Measurements from ENCODE around the gene DNAH10.

DNA sequence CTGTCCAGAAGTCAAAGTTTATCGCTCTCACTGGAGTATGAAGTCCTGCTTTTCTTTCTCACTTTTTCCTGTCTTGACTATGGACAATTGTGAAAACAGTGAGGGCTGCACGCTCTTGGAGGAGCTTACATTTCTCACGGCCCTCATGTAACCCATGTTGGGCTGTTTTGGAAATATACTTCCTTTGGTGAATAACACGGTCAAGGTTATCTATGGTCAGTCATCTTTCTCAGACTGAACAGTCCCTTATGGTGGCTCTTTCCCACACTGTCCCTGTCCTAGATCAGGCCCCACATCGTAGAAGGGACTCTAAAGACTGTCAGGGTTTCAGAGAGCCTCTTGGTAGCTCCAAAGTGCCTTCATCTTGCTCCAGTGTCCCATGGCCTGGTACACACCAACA is 203.3 kb downstream of the DNAH10 start:
- TF ChIP-seq, protein P1, sequence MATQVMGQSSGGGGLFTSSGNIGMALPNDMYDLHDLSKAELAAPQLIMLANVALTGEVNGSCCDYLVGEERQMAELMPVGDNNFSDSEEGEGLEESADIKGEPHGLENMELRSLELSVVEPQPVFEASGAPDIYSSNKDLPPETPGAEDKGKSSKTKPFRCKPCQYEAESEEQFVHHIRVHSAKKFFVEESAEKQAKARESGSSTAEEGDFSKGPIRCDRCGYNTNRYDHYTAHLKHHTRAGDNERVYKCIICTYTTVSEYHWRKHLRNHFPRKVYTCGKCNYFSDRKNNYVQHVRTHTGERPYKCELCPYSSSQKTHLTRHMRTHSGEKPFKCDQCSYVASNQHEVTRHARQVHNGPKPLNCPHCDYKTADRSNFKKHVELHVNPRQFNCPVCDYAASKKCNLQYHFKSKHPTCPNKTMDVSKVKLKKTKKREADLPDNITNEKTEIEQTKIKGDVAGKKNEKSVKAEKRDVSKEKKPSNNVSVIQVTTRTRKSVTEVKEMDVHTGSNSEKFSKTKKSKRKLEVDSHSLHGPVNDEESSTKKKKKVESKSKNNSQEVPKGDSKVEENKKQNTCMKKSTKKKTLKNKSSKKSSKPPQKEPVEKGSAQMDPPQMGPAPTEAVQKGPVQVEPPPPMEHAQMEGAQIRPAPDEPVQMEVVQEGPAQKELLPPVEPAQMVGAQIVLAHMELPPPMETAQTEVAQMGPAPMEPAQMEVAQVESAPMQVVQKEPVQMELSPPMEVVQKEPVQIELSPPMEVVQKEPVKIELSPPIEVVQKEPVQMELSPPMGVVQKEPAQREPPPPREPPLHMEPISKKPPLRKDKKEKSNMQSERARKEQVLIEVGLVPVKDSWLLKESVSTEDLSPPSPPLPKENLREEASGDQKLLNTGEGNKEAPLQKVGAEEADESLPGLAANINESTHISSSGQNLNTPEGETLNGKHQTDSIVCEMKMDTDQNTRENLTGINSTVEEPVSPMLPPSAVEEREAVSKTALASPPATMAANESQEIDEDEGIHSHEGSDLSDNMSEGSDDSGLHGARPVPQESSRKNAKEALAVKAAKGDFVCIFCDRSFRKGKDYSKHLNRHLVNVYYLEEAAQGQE (IDR thresholded peaks at IDR 0.05; ENCODE audit: borderline replicate concordance in 1 of 2, low read depth in 1 of 2, low read length in 2 of 2) = no peak
- no peak for TF ChIP-seq BHLHE40 (IDR thresholded peaks at IDR 0.05; ENCODE audit: low read length)
- TF ChIP-seq, protein P2, sequence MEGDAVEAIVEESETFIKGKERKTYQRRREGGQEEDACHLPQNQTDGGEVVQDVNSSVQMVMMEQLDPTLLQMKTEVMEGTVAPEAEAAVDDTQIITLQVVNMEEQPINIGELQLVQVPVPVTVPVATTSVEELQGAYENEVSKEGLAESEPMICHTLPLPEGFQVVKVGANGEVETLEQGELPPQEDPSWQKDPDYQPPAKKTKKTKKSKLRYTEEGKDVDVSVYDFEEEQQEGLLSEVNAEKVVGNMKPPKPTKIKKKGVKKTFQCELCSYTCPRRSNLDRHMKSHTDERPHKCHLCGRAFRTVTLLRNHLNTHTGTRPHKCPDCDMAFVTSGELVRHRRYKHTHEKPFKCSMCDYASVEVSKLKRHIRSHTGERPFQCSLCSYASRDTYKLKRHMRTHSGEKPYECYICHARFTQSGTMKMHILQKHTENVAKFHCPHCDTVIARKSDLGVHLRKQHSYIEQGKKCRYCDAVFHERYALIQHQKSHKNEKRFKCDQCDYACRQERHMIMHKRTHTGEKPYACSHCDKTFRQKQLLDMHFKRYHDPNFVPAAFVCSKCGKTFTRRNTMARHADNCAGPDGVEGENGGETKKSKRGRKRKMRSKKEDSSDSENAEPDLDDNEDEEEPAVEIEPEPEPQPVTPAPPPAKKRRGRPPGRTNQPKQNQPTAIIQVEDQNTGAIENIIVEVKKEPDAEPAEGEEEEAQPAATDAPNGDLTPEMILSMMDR (CRISPR knock-in tag; IDR thresholded peaks at IDR 0.05) = no peak
- no peak for TF ChIP-seq ZFP37 (CRISPR knock-in tag; IDR thresholded peaks at IDR 0.05; ENCODE audit: borderline replicate concordance)
- TF ChIP-seq PRPF4 (IDR thresholded peaks at IDR 0.05; ENCODE audit: low read depth, low read length, poor library complexity, severe bottlenecking) = no peak
- TF ChIP-seq MAZ (IDR thresholded peaks at IDR 0.05; ENCODE audit: borderline replicate concordance, low read depth, low read length) = no peak
- no peak for TF ChIP-seq MAZ (CRISPR knock-in tag; IDR thresholded peaks at IDR 0.05; ENCODE audit: low read depth)
- TF ChIP-seq ZNF768 (CRISPR knock-in tag; IDR thresholded peaks at IDR 0.05) = no peak
- TF ChIP-seq, protein P3, sequence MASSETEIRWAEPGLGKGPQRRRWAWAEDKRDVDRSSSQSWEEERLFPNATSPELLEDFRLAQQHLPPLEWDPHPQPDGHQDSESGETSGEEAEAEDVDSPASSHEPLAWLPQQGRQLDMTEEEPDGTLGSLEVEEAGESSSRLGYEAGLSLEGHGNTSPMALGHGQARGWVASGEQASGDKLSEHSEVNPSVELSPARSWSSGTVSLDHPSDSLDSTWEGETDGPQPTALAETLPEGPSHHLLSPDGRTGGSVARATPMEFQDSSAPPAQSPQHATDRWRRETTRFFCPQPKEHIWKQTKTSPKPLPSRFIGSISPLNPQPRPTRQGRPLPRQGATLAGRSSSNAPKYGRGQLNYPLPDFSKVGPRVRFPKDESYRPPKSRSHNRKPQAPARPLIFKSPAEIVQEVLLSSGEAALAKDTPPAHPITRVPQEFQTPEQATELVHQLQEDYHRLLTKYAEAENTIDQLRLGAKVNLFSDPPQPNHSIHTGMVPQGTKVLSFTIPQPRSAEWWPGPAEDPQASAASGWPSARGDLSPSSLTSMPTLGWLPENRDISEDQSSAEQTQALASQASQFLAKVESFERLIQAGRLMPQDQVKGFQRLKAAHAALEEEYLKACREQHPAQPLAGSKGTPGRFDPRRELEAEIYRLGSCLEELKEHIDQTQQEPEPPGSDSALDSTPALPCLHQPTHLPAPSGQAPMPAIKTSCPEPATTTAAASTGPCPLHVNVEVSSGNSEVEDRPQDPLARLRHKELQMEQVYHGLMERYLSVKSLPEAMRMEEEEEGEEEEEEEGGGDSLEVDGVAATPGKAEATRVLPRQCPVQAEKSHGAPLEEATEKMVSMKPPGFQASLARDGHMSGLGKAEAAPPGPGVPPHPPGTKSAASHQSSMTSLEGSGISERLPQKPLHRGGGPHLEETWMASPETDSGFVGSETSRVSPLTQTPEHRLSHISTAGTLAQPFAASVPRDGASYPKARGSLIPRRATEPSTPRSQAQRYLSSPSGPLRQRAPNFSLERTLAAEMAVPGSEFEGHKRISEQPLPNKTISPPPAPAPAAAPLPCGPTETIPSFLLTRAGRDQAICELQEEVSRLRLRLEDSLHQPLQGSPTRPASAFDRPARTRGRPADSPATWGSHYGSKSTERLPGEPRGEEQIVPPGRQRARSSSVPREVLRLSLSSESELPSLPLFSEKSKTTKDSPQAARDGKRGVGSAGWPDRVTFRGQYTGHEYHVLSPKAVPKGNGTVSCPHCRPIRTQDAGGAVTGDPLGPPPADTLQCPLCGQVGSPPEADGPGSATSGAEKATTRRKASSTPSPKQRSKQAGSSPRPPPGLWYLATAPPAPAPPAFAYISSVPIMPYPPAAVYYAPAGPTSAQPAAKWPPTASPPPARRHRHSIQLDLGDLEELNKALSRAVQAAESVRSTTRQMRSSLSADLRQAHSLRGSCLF (CRISPR knock-in tag; IDR thresholded peaks at IDR 0.05; ENCODE audit: borderline replicate concordance) = no peak
